HG03066 (cell line): ENCODE data around the gene CYP2C9.

Source experiments
- ATAC-seq: cut with Tn5 transposase; IDR thresholded peaks from one replicate; pipeline ENCODE4 v1.9.1; 2021; ENCODE audit warnings: low read depth; ENCODE audit not compliant: unreplicated experiment

The CYP2C9 gene

GRCh38 chr10:95035332-95036295, 97.2 kb downstream of the CYP2C9 start:
- ATAC-seq: no peak

DNA sequence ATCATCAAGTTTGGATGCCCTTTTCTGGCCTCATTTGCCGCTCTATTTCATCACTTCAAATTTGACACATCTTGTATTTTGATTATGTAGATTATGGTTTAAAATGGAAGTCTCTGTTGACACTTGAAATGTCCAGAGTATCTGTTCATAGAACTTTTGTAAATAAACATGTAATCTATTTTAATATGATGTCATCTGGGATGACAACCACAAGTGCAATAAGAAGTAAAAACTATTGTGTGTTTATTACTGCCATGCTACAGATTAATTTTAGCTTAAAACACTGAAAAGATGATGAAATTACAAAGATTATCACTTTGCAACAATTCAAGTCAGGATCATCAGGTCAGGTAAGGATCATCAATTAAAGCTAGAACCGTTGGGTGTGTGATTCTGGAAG, 100.8 kb downstream of the CYP2C9 start:
- ATAC-seq: no peak
